DMS153 treated with DMSO at 0.1 percent for 48 hours (cell line): ENCODE measurements around the gene CENPX.

Experiments
- DNase-seq: peaks from one replicate; lab custom pipeline; 2025; ENCODE audit not compliant: unreplicated experiment; lab: John Stamatoyannopoulos, UW

Gene CENPX

GRCh38 chr17:82012640-82013295, 9.9 kb downstream of the CENPX start:
- peak; percentile 21 for DNase-seq

- DNase-seq: no peak
Observed at GRCh38 chr17:82012261-82012639, 10.4 kb downstream of the CENPX start.

DNA sequence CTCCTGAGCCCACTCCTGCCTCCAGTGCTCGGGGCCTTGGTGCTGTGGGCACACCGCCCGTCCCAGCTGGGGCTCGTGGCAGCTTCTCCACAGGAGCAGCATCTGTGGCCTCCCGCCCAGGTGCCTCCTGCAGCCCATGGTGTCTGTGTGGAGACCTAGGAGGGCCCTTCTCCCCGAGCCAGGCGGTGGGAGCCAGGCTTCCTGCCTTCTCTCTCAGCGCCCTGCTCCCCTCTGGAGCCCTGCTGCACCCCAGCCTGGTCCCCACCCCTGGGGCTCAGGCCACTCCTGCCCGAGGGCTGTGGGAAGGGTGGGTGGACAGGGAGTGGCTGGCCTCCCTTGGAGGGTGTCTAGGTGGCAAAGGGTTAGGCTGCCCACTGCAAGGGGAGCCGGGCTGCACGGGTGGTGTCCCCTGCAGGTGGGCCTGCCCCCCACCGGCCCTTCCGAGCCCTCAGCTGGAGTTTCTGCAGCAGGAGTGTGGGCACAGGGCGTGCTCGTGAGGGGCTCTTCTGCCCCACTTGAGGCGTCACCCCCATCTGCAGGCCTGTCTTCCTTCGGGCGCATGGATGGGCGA, 11.0 kb downstream of the CENPX start:
- DNase-seq: no peak

DNA sequence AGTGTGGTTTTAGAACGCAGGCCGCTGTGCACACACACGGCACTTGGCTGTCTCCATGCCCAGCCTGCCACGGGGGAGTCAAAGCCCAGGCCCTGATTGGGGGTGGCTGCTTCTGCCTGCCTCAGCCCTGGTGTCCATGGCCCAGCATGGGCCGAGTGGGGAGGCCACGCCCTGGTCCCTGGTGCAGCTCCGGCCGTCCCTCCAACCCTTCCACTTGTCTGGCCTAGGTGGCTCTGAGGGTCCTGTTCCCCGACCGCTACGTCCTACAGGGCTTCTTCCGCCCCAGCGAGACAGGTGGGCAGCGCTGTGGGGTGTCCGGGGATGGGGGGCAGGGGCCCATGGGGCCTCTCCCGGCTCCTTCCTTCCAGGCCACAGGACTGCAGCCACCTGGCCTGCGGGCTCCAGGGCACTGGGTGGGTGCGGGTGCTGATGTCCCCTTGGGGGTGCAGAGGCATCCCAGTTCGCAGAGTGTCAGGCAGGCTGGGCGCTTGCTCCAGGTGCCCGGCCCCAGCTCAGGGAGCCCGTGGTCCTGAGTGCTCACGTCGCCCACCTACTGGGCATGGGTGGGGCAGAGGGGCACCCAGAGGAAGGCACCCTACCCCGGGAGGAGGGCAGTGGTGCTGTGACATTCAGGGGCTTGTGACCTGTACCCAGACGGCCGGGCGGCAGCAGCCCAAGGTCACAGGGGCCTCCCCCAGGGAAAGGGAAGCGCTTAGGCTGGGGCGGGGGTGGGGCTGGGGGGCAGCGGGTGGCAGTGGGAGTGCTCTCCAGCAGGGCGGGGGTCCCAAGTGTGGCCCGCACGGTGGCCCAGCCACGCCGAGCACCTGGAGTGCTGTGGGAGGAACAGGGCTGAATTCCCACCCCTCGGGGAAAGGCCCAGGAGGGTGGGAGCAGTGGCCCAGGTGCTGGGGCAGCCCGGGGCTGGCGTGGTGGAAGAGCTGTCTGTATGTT, 11.8 kb downstream of the CENPX start:
- DNase-seq: no peak

DNA sequence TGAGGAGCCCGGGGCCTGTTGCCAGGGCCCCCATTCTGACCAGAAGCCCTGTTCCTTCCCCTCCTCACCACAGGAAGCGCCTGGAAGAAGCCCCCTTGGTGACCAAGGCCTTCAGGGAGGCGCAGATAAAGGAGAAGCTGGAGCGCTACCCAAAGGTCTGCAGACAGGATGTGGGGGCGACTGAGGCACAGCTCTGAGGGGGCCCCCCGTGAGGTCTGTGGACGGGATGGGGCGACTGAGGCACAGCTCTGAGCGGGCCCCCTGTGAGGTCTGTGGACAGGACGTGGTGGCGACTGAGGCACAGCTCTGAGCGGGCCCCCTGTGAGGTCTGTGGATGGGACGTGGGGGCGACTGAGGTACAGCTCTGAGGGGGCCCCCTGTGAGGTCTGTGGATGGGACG, 13.3 kb downstream of the CENPX start:
- DNase-seq: no peak

DNA sequence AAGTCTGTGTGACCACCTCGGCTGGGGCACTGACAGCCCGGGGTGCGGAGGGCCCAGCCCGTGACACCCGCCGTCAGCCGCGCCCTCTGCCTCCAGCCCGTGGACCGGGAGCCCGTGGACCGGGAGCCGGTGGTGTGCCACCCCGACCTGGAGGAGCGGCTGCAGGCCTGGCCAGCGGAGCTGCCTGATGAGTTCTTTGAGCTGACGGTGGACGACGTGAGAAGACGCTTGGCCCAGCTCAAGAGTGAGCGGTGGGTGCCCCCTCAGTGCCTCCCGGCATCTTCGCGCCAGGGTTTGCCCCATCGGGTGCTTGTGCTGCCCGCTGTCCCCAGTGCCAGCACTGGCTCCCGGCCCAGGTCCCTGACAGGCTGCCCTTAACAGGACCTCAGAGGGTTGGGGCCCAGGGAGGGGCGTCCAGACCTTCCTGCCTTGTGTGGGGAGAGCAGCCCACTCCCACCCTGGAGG, 13.7 kb downstream of the CENPX start:
- DNase-seq: no peak

DNA sequence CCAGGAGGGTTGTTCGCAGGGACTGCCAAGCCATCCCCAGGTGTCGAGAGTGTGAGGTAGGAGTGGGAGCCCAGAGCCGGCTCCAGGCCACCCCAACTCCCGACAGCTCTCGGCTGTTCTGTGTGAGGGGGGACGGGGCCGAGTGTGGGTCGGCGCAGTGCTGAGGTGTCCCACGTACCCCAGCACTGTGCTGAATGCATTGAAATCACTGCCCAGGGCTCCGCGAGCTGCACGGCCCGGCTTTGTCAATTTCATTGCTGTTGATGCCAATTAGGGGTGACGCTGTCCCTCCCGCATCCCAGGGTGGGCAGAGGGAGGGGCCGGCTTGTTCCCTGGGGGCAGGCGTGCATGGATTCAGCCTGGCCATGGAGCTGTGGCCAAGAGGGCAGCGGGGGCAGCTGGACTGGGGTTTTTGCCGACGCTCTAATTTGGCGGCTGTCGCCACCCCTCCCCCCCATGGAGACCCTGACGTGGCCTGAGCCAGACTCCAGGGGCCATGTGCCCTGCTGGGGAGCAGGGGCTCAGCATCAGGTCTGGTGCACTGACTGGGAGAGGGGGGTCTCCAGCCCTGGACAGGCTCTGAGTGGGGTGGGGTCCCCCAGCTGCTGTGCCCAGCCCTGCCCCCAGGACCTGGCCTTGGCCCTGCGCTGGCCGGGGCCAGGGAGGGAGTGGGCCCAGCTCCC, 14.3 kb downstream of the CENPX start:
- no peak for DNase-seq

GRCh38 chr17:82007495-82008257, 15.0 kb downstream of the CENPX start:
- DNase-seq: no peak

DNA sequence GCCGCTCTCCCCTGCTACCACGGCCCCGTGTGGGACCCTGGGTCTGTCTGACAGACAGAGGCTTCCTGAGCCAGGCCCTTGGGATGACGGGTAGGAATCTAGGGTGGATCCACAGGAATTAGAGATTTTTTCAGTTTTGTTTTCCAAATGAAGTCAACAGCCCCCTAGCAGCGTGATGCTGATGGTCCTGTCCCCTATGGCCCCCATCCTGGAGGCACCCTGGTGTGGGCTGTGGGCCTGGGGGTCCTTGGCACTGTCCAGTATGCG, 15.5 kb downstream of the CENPX start:
- DNase-seq: no peak

- DNase-seq: no peak
Observed at GRCh38 chr17:82006468-82007227, 16.0 kb downstream of the CENPX start.

GRCh38 chr17:82005701-82006348, 16.9 kb downstream of the CENPX start:
- DNase-seq: no peak

DNA sequence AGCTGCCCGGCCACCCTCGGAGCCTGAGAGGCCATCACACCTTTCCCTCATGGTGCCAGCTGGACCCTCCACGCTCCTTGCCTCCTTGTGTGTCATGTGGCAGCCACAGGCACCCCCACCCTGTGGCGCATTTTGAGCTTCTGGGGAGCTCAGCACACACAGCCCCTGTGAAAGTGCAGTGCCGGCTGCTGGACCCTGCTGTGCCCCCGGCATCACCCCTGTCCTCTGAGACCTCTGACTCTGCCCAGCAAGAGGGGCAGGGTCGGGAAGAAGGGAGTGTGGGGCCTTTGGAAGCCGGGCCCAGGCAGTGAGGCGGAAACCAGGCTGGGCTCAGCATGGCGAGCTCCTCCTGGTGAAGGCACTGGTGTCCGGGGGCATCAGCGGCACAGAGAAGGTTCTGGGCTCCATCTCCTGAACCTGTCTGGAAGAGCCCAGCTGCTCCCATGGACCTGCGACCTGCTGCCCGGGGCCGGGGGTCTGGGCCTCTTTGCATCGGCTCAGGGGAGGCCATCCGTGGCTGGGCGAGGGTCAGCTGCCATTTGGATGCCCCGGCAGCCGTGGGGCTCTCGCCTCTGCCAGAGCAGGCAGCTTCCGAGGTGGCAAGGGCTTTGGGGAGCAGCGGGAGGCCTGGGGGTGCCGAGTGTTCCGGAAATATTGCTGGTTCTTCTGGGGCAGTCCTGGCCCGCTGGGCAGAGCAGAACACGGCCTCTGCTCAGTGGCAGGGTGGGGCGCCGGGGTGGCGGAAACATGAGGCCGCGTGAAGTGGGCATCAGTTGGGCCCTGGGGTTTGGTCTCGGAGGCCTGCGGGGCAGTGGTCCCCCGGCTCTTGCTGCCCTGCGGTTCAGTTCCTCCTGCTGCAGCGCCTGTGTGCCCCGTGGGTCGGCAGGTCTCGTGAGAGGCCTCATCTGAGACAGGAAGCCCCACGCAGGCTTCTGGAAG, 17.9 kb downstream of the CENPX start:
- no peak for DNase-seq

- DNase-seq: no peak
Observed at GRCh38 chr17:82003411-82004381, 19.0 kb downstream of the CENPX start.

- DNase-seq: no peak
Observed at GRCh38 chr17:82001571-82002056, 21.1 kb downstream of the CENPX start.

- no peak for DNase-seq
Observed at GRCh38 chr17:82000803-82001570, 21.7 kb downstream of the CENPX start.

DNA sequence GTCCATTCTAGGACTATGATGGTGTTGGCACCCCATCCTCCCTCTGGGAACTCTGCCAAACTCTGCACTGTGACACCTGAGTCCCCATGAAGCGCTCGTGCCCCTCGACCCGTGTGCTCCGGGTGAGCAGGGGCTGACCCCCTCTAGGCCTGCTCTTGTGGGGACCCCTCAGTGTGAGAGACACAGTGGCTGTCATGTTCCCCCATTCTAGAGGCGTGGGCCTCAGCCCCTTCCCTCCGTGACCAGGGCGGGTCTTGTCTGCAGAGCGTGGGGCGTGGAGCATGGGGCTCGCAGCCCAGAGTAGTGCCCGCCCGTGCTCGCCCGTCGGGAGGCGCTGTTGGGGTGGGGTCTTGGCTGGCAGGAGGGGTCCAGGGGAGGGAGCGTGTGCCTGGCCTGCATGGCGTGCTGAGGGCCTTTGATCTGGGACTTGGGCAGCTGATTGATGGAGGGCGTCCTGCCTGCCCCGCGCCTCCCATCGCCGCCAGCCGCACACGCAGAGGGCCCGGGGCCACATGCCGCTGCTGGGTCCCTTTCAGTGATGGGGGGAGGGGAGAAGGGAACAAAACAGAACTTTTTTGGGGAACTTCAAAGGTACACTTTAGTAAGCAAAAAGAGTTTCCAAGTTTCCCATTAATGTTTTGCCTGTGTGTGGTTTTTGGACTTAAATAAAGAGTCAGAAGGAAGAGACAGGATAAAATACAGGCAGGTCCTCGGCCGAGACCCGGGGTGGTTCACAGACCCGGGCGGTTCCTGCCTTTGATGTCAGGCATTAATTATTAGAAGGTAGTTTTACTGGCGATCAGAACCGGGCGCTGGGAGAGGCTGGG, 22.5 kb downstream of the CENPX start:
- DNase-seq: no peak
